Hematopoietic multipotent progenitor cell treated with erythropoietin and hydrocortisone succinate and interleukin-3 and kit ligand, for 17 days (in vitro differentiated cells): ENCODE results near the gene METRNL.

Source experiments
- DNase-seq: peaks from one replicate; pipeline ENCODE4 v3.0.0-alpha.2; 2015; ENCODE audit warnings: low spot score

METRNL gene

GRCh38 chr17:83080579-83080857, 1.1 kb downstream of the METRNL start:
- no peak for DNase-seq

DNA sequence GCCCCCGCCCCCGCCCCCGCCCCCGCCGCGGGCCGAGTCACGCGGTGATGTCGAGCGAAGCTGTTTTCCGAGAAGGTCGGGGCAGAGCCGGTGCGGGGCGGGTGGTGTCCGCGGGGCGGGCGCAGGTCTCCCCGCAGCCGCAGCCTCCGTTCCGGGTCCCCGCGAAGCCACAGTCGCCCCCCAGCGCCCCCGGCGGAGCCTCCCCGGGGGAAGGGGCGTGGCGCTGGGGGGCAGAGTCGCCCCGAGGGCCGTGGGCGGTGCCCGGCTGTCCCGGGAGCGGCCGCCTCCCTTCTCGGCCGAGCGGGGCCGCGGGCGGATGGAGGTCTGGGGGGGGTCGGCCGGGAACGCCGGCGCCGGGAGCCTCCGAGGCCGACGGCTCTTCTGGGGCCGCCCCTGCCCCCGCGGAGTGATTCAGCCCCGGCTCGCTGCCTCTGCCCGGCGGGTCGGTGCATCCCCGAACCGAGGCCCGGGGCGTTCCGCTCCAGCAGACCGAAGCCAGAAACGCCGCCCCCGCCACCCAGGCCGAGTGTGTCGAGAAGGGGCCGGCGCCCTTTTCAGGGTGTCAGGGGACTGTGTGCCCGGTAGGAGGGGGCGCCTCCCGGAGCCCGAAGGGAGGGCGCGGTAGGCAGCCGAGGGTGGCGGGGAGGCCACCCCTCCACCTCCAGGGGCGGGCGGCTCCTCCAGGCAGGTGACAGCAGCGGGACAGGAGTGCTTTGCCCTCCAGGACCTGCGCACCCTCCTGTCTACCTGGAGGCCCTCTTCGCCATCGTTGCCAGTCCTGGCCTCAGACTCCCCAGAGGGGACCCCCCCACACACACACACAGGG, 1.7 kb downstream of the METRNL start:
- DNase-seq = no peak

DNA sequence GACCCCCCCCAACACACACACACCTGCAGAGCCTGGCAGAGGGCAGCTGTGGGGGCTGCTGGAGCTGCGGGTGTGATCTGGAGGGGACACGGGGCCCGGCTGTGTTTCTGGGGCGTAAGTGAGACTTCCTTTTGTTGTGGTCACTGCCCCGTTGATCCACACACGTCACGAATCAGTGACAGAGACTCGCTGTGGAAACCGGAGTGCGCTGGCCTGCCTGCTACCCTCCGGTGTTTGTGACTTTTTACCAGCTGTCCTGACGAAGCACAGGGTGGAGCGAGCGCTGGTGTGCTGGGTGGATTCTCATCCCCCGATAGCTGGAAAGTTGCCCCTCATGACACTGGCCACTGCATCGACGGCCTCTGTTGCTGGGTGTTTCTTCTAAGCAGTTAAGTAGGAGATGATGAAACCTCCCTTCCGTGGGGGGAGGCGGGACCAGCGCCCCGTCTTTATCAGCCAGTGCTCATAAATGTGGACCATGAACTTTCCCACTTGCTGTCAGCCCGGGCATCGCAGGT, 2.3 kb downstream of the METRNL start:
- DNase-seq = no peak

DNA sequence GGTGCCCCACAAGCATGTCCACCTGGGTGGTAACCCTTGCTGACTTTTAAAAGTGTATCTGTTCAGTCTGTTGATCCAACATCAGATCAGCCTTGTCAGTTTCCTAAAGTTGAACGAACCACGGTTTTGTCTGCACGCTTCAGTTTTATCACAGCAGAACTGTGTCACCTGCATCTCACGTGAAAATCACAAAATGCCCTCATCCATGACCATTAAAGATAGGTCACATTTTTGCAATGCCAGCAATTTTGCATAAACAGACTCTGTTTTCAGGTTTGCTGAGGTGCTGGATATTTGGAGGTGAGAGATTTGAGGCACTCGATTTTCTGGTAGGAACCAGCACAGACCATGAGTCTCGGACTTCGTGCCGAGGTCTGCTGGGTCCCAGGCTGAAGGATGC, 3.0 kb downstream of the METRNL start:
- no peak for DNase-seq

- DNase-seq = no peak
Observed at GRCh38 chr17:83082909-83083367, 3.5 kb downstream of the METRNL start.

DNA sequence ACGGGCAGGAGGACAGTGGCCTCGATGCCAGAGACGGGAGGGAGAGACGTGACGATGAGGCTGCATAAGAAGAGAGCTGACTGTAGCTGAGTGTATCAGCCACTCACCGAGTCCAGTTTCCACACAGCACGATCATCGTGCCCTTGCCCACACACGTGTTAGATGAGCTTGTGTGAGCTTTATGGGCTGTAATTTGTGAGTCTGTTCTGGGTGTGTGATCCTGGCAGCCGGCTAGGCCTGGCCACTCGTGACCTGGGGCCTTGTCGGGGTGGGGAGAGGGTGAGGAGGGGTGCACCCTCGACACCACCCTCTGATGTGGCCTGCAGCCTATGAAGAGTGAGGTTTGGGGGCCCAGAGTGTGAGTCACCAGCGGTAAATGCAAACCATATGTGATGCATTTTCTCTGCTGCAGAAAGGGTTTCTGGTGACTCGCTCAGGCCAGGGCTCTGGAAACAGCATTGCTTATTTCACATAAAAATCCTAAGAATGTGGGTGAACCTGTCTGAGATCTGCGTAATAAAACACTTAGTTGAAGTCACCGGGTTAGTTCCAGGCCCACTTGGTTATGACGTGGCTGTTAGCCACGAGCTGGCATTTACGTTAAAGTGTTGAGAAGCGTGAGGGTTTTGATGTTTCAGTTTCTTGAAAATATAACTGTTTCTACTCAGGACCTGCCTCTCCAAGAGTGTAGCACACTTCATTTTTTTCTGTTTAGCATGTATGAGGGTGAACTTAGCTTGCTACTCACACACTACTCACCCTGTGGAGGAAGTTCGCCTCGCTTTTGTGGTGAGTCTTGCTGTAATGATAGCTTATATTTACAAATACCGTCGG, 4.2 kb downstream of the METRNL start:
- DNase-seq = no peak

GRCh38 chr17:83084214-83084613, 4.8 kb downstream of the METRNL start:
- DNase-seq = no peak

- DNase-seq = no peak
Observed at GRCh38 chr17:83084621-83085056, 5.2 kb downstream of the METRNL start.

GRCh38 chr17:83085103-83085502, 5.7 kb downstream of the METRNL start:
- no peak for DNase-seq

DNA sequence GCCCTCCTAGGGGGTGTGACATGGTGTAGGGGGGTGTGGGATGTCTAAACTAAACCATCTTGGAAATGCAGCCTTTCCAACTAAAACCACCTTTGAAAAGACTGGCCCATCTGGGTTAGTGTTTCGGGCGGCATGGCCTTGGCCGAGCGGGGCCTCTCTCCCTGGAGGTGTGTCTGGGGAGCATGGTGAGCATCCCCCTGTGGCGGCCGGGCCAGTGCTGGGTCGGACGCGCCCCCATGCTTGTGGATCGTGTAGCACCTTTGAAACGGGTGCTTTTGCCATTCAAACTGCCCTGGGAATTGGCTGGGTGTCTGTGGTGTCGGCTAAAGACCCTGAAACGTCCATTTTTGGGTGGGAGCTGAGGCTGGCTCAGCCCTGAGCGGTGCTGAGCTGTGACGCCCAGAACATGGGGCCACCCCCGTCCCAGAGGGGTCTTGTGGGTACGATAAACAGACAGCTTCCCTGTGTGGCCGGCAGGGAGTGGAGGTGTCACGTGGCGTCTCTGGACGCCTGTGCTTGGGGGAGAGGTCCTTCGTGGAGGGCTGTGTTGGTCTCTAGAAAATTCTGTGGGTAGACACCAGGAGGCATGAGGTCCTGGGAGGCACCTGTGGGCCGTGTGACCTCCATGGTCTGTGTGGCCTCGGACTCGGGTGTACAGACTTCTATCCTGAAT, 6.3 kb downstream of the METRNL start:
- DNase-seq = no peak

DNA sequence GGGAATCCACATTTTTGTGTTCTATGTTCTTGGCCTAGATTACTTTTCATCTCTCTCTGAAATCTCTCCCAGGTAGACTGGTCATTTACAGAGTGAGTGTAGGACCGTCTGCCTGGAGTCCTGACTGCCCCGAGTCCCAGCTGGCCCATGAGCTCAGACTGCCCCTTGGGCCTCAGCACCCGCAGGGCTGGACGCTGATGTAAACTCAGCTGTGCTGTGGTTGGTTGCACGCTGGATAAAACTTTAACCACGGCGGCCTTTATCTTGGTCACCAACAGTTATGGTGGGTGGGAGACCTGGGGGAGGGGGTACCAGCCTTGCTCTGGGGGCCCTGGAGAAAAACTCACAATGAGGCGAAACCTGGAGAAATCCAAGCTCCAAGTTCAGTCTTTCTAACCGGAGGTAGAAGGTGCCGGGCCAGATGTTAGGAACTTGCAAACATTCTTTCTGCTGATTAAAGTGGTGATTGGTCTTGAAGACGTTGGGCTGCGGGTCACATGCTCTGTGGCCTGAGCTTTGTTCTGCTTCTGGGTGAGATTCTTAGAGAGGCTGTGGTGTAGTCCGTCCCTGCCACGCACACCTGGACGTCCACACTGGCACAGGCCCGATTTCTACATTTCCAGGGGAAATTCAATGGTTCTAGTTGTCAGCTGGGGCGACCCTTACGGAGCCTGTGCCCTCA, 6.9 kb downstream of the METRNL start:
- no peak for DNase-seq

GRCh38 chr17:83086907-83087787, 7.7 kb downstream of the METRNL start:
- DNase-seq = no peak

GRCh38 chr17:83087788-83088360, 8.5 kb downstream of the METRNL start:
- DNase-seq = no peak

DNA sequence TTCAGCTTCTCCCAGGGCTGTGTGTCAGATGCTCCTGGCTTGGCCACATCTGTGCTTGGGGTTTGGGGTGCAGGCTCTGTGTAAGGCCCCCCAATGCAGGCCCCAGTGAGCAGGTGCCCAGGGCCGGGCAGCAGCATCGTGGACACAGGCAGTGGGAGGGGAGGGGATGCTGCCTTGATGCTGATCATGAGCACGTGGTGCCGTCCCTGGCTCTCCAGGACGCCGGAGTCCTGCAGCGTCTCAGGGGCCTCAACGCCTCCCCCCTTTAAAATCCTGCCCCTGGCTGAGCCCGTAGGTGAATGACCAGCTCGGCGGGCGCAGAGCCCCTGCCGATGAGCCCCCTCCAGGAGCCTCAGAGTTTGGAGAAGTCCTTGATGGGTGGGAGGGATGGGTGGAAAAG, 9.0 kb downstream of the METRNL start:
- DNase-seq = no peak

GRCh38 chr17:83088909-83089308, 9.5 kb downstream of the METRNL start:
- DNase-seq = no peak

DNA sequence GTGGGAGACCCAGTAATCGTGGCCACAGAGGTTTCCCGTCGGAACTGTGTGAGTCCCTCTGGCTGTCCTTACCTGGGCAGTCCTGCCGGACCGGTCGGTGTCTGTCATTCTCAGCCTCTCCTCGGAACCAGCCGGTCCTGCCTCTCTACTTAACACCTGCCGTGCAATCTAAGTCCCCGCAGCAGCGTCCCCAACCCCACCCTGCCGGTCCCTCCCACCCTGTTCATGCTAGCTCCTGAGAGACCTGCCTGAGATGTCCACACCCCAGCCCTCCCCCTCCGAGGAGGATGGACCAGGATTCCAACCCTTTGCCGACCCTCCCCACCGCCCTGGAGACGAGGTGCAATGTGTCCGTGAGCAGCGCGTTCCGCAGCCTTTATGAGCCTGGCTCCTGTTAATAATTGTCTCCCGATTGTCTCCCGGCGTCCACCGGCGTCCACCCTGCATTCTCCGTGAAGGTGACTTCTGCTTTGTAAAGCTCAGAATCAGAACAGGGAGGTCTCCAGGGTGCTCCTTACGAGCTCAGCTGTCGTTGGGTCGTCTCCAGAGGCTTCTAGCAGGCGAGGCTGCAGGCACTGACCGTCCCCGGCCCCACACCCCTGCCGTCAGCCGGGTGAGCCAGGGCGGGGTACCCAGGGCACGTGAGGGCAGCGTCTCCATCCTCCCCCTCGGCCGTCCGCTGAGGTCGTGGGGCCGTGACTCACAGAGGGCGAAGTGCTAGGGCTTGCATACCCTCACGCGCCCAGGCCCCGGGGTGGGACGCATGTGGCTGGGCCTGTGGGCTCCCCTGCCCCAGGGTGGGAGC, 10.1 kb downstream of the METRNL start:
- DNase-seq = no peak

DNA sequence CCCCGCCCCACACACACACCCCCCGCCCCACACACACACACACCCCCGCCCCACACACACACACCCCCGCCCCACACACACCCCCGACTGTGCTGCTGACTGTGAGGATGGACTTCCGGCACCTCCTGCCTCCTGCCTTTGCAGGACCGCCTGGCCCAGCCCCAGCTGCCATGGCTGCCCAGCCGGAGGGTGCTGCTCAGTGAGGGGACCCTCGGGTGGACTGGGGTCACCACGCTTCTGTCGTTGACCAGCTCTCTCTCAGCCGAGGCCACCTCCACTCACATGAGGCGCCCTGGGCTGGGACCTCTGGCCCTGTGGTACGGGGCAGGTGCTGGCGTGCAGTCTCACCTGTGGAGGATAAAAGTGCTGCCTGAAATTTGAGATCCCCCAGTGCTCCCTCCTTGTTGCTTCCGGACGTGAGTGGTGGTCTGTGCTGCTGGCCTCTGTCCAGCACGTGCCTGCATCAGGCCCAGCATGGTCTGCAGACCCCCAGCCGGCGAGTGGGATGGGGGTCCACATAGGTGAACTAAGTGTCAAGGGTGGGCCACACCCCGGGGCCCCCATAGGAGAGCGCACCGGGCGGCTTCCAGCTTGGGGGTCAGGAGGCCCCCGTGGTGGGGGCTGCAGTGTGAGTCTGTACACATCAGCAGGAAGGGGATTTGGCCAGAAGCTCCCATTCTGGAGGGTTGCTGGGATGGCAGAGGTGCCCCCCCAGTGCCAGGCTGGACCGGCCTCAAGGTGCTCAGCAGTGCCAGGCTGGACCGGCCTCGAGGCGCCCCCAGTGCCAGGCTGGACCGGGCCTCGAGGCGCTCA, 11.2 kb downstream of the METRNL start:
- DNase-seq = no peak

- no peak for DNase-seq
Observed at GRCh38 chr17:83091257-83092141, 12.1 kb downstream of the METRNL start.
